Immature natural killer cell (primary cell): Measurements from ENCODE around the gene DMWD. TPM values are rescaled to one million over a fixed set of nuclear protein-coding genes. Genes with fewer than 3 reads are reported as not detected.

Experiments used
- DNase-seq, 3 donors: peaks; one replicate each; pipeline ENCODE4 v3.0.0; 2022; ENCODE audit warnings: mixed read lengths in 1 of 3
- H3K27ac Mint-ChIP-seq, 6 donors: one replicate each; pipeline ENCODE4 v1.8.0; 2020; ENCODE audit warnings: mixed read lengths in 6 of 6, mild to moderate bottlenecking in 5 of 6, inconsistent platforms in 4 of 6, moderate library complexity in 3 of 6
- H3K27me3 Mint-ChIP-seq, 3 donors: one replicate each; pipeline ENCODE4 v1.8.0; 2020 to 2021; ENCODE audit warnings: low read depth in 3 of 3, mild to moderate bottlenecking in 3 of 3, mixed read lengths in 3 of 3, moderate library complexity in 3 of 3, inconsistent platforms in 1 of 3
- H3K36me3 Mint-ChIP-seq, 3 donors: one replicate each; pipeline ENCODE4 v1.8.0; 2020; ENCODE audit warnings: mixed read lengths in 3 of 3, inconsistent platforms in 2 of 3, mild to moderate bottlenecking in 2 of 3
- H3K4me1 Mint-ChIP-seq, 2 donors: one replicate each; pipeline ENCODE4 v1.8.0; 2020; ENCODE audit warnings: inconsistent platforms in 2 of 2, mild to moderate bottlenecking in 2 of 2, mixed read lengths in 2 of 2, moderate library complexity in 1 of 2
- H3K4me3 Mint-ChIP-seq, 5 donors: one replicate each; pipeline ENCODE4 v1.8.0; 2020; ENCODE audit warnings: mild to moderate bottlenecking in 5 of 5, mixed read lengths in 5 of 5, inconsistent platforms in 3 of 5, moderate library complexity in 3 of 5
- H3K9me3 Mint-ChIP-seq, 6 donors: one replicate each; pipeline ENCODE4 v1.8.0; 2020; ENCODE audit warnings: mild to moderate bottlenecking in 6 of 6, mixed read lengths in 6 of 6, inconsistent platforms in 4 of 6, moderate library complexity in 3 of 6
- polyA plus RNA-seq, 3 donors: library from polyadenylated mRNA; unstranded; fragments of 300-500 nt; fragmentation: Illumina TruSeq; gene quantifications; one replicate each; pipeline ENCODE4 v1.2.3, GENCODE V29; 2021

Gene DMWD
- polyA plus RNA-seq, 3 donors from 2014 or later: 20.2 to 43.9 (median 20.7) TPM

- no peak for DNase-seq
- peaks cover 0 to 2% (median 1%) of the 10 kb centered on the region in 3 donors for H3K27me3 Mint-ChIP-seq
- no peak overlapping the region for H3K27ac Mint-ChIP-seq
- H3K4me3 Mint-ChIP-seq: no peak overlapping the region
- no peaks in the 10 kb centered on the region for H3K9me3 Mint-ChIP-seq
- H3K4me1 Mint-ChIP-seq: no peaks in the 10 kb centered on the region
- peaks cover 5 to 9% (median 6%) of the 10 kb centered on the region in 3 donors for H3K36me3 Mint-ChIP-seq
Observed at GRCh38 chr19:45822716-45823115, 30.1 kb upstream of the DMWD start.

GRCh38 chr19:45821570-45821969, 28.9 kb upstream of the DMWD start:
- Mint-ChIP-seq H3K27ac (no peak overlapping the region), H3K27me3 (peaks cover 4 to 8% (median 8%) of the 10 kb centered on the region in 3 donors), H3K4me1 (peaks cover 4 to 6% of the 10 kb centered on the region in 2 donors), H3K4me3 (no peak overlapping the region), H3K36me3 (peaks cover 5 to 9% (median 6%) of the 10 kb centered on the region in 3 donors), H3K9me3 (no peaks in the 10 kb centered on the region)
- no peak for DNase-seq

- Mint-ChIP-seq H3K9me3 (no peaks in the 10 kb centered on the region), H3K36me3 (peaks cover 5 to 9% (median 6%) of the 10 kb centered on the region in 3 donors), H3K4me3 (no peak overlapping the region), H3K27ac (no peak overlapping the region), H3K27me3 (peaks cover 4 to 8% (median 8%) of the 10 kb centered on the region in 3 donors), H3K4me1 (peaks cover 4 to 6% of the 10 kb centered on the region in 2 donors)
- no peak for DNase-seq
Observed at GRCh38 chr19:45821103-45821521, 28.5 kb upstream of the DMWD start.

- no peak for DNase-seq
- H3K36me3 Mint-ChIP-seq: peaks cover 5 to 9% (median 6%) of the 10 kb centered on the region in 3 donors
Observed at GRCh38 chr19:45820413-45821102, 27.9 kb upstream of the DMWD start.

GRCh38 chr19:45819769-45820168, 27.1 kb upstream of the DMWD start:
- Mint-ChIP-seq H3K4me3 (no peak overlapping the region), H3K27me3 (peaks cover 4 to 8% (median 8%) of the 10 kb centered on the region in 3 donors), H3K9me3 (no peaks in the 10 kb centered on the region), H3K27ac (peak overlapping the region in 1 of 6 donors; percentile 34), H3K36me3 (peaks cover 5 to 9% (median 6%) of the 10 kb centered on the region in 3 donors), H3K4me1 (peaks cover 6 to 7% of the 10 kb centered on the region in 2 donors)
- DNase-seq: no peak

More at GRCh38 chr19:45820413-45821102, 27.9 kb upstream of the DMWD start:
- peaks cover 4 to 8% (median 8%) of the 10 kb centered on the region in 3 donors for H3K27me3 Mint-ChIP-seq
- H3K4me3 Mint-ChIP-seq: no peak overlapping the region
- H3K4me1 Mint-ChIP-seq: peaks cover 6% of the 10 kb centered on the region in 2 donors
- H3K9me3 Mint-ChIP-seq: no peaks in the 10 kb centered on the region
- H3K27ac Mint-ChIP-seq: peak overlapping the region in 1 of 6 donors; percentile 38

GRCh38 chr19:45817725-45818301, 25.2 kb upstream of the DMWD start:
- Mint-ChIP-seq H3K4me3 (no peak overlapping the region), H3K27ac (no peak overlapping the region), H3K27me3 (peaks cover 4 to 13% (median 9%) of the 10 kb centered on the region in 3 donors), H3K36me3 (peaks cover 0 to 3% (median 0%) of the 10 kb centered on the region in 3 donors), H3K9me3 (no peaks in the 10 kb centered on the region), H3K4me1 (peaks cover 6 to 7% of the 10 kb centered on the region in 2 donors)
- DNase-seq: no peak

GRCh38 chr19:45817010-45817724, 24.5 kb upstream of the DMWD start:
- peak overlapping the region in 3 of 6 donors; percentile 45 to 87 (median 71) for H3K27ac Mint-ChIP-seq
- H3K4me1 Mint-ChIP-seq: peaks cover 6 to 7% of the 10 kb centered on the region in 2 donors
- H3K9me3 Mint-ChIP-seq: no peaks in the 10 kb centered on the region
- H3K36me3 Mint-ChIP-seq: peaks cover 0 to 3% (median 0%) of the 10 kb centered on the region in 3 donors
- peaks cover 4 to 13% (median 12%) of the 10 kb centered on the region in 3 donors for H3K27me3 Mint-ChIP-seq
- DNase-seq: peak; percentile 92 to 95 (median 94)
- H3K4me3 Mint-ChIP-seq: peak overlapping the region; percentile 33 to 58 (median 46)

GRCh38 chr19:45816236-45817009, 23.8 kb upstream of the DMWD start:
- no peak for DNase-seq
- no peak overlapping the region for H3K4me3 Mint-ChIP-seq
- peaks cover 4 to 14% (median 13%) of the 10 kb centered on the region in 3 donors for H3K27me3 Mint-ChIP-seq
- peaks cover 0 to 3% (median 0%) of the 10 kb centered on the region in 3 donors for H3K36me3 Mint-ChIP-seq
- no peaks in the 10 kb centered on the region for H3K9me3 Mint-ChIP-seq
- H3K27ac Mint-ChIP-seq: no peak overlapping the region
- peaks cover 6 to 7% of the 10 kb centered on the region in 2 donors for H3K4me1 Mint-ChIP-seq

- peak overlapping the region; percentile 57 to 78 (median 66) for H3K4me3 Mint-ChIP-seq
- H3K27me3 Mint-ChIP-seq: peaks cover 4 to 13% (median 13%) of the 10 kb centered on the region in 3 donors
- H3K9me3 Mint-ChIP-seq: no peaks in the 10 kb centered on the region
- peaks cover 6 to 7% of the 10 kb centered on the region in 2 donors for H3K4me1 Mint-ChIP-seq
- H3K36me3 Mint-ChIP-seq: peaks cover 0 to 3% (median 0%) of the 10 kb centered on the region in 3 donors
- H3K27ac Mint-ChIP-seq: no peak overlapping the region
- no peak for DNase-seq
Observed at GRCh38 chr19:45815481-45816216, 23.0 kb upstream of the DMWD start.

- H3K9me3 Mint-ChIP-seq: no peaks in the 10 kb centered on the region
- H3K36me3 Mint-ChIP-seq: no peaks in the 10 kb centered on the region
- no peak within 1 kb of the TSS for H3K27ac Mint-ChIP-seq
- H3K4me3 Mint-ChIP-seq: peak within 1 kb of the TSS; percentile 57 to 78 (median 66)
- DNase-seq: no peak
- peaks cover 4 to 15% (median 13%) of the 10 kb centered on the region in 3 donors for H3K27me3 Mint-ChIP-seq
- peaks cover 6 to 7% of the 10 kb centered on the region in 2 donors for H3K4me1 Mint-ChIP-seq
Observed at GRCh38 chr19:45814851-45815480, 22.3 kb upstream of the DMWD start, which contains the start of gene RSPH6A. TSS of gene RSPH6A (minus strand) at chr19:45815308. CDS start at chr19:45815176, 132 bp downstream.

GRCh38 chr19:45814166-45814780, 21.6 kb upstream of the DMWD start:
- DNase-seq: no peak
- no peak overlapping the region for H3K27ac Mint-ChIP-seq

GRCh38 chr19:45812297-45812696, 19.7 kb upstream of the DMWD start:
- no peak overlapping the region for H3K27ac Mint-ChIP-seq
- no peaks in the 10 kb centered on the region for H3K9me3 Mint-ChIP-seq
- H3K4me3 Mint-ChIP-seq: no peak overlapping the region
- DNase-seq: no peak
- H3K27me3 Mint-ChIP-seq: peaks cover 3 to 12% (median 10%) of the 10 kb centered on the region in 3 donors
- H3K36me3 Mint-ChIP-seq: no peaks in the 10 kb centered on the region
- peaks cover 5 to 6% of the 10 kb centered on the region in 2 donors for H3K4me1 Mint-ChIP-seq

More at GRCh38 chr19:45814166-45814780, 21.6 kb upstream of the DMWD start:
- peaks cover 6 to 7% of the 10 kb centered on the region in 2 donors for H3K4me1 Mint-ChIP-seq
- H3K9me3 Mint-ChIP-seq: no peaks in the 10 kb centered on the region
- peaks cover 4 to 14% (median 13%) of the 10 kb centered on the region in 3 donors for H3K27me3 Mint-ChIP-seq
- peak overlapping the region in 1 of 5 donors; percentile 40 for H3K4me3 Mint-ChIP-seq
- H3K36me3 Mint-ChIP-seq: no peaks in the 10 kb centered on the region
